HTR-8/SVneo (cell line): Measurements from ENCODE around the gene DHX32.
"Not testable (repeated sequence)": the region's sequence is repeated elsewhere in the genome, so short reads cannot be mapped to it uniquely, and the experiment has no call there.

Experiments used
- DNase-seq: peaks from one replicate; pipeline ENCODE4 v3.0.0; 2011; ENCODE audit warnings: low spot score, mixed read lengths; ENCODE audit not compliant: insufficient read length
- FAIRE-seq: peaks from 2 replicates; lab custom pipeline; 2011; peaks lifted over from hg19 to GRCh38; lab: Jason Lieb, UNC

DHX32 gene

GRCh38 chr10:125897317-125897716, 16.2 kb upstream of the DHX32 start:
- not testable (repeated sequence) for DNase-seq, FAIRE-seq

- not testable (repeated sequence) for FAIRE-seq
- peak; percentile 37 for DNase-seq
Observed at GRCh38 chr10:125896088-125896934, 15.2 kb upstream of the DHX32 start, which contains the start of gene FANK1. TSS of gene FANK1 (plus strand) at chr10:125896564. CDS start at chr10:125896643, 79 bp downstream.

- not testable (repeated sequence) for FAIRE-seq, DNase-seq
Observed at GRCh38 chr10:125895130-125896087, 14.3 kb upstream of the DHX32 start.

- FAIRE-seq, DNase-seq: not testable (repeated sequence)
Observed at GRCh38 chr10:125894176-125894575, 13.1 kb upstream of the DHX32 start.

GRCh38 chr10:125892402-125892801, 11.3 kb upstream of the DHX32 start:
- not testable (repeated sequence) for DNase-seq, FAIRE-seq

GRCh38 chr10:125889441-125889840, 8.3 kb upstream of the DHX32 start:
- DNase-seq, FAIRE-seq: not testable (repeated sequence)

- FAIRE-seq (no peak), DNase-seq (no peak)
Observed at GRCh38 chr10:125886914-125887512, 5.9 kb upstream of the DHX32 start.

GRCh38 chr10:125883211-125883610, 2.1 kb upstream of the DHX32 start:
- no peak for FAIRE-seq
- no peak for DNase-seq

- FAIRE-seq (no peak), DNase-seq (no peak)
Observed at GRCh38 chr10:125882596-125882995, 1.5 kb upstream of the DHX32 start.

GRCh38 chr10:125880719-125881118, 373 bp downstream of the DHX32 start:
- FAIRE-seq: no peak
- DNase-seq: no peak

GRCh38 chr10:125878957-125879835, 1.9 kb downstream of the DHX32 start:
- FAIRE-seq: no peak

GRCh38 chr10:125871338-125871737, 9.8 kb downstream of the DHX32 start:
- DNase-seq: no peak
- no peak for FAIRE-seq

More at GRCh38 chr10:125878957-125879835, 1.9 kb downstream of the DHX32 start:
- peak; percentile 44 for DNase-seq

- peak; percentile 22 for DNase-seq
- FAIRE-seq: no peak
Observed at GRCh38 chr10:125868372-125868975, 12.6 kb downstream of the DHX32 start.

- FAIRE-seq (no peak), DNase-seq (no peak)
Observed at GRCh38 chr10:125866421-125867029, 14.6 kb downstream of the DHX32 start.

GRCh38 chr10:125865120-125865519, 16.0 kb downstream of the DHX32 start:
- no peak for FAIRE-seq
- no peak for DNase-seq

- DNase-seq (no peak), FAIRE-seq (no peak)
Observed at GRCh38 chr10:125859128-125859817, 21.8 kb downstream of the DHX32 start.

GRCh38 chr10:125857185-125857760, 23.8 kb downstream of the DHX32 start:
- FAIRE-seq (no peak), DNase-seq (no peak)
